ENCODE results near the gene PTPN4.
A peak's percentile ranks its signal among the peaks of the same experiment; 100 is the strongest.
"Not testable (repeated sequence)": the region's sequence is repeated elsewhere in the genome, so short reads cannot be mapped to it uniquely, and the experiment has no call there.

The PTPN4 gene

GRCh38 chr2:119795309-119796303 lies 35.9 kb downstream of the PTPN4 start:
- FAIRE-seq (no peak), DNase-seq (ENCODE audit: extremely low spot score, insufficient read length, low read depth) (no peak)

- DNase-seq (ENCODE audit: extremely low spot score, insufficient read length, low read depth): no peak
- FAIRE-seq: no peak
Measured at GRCh38 chr2:119800376-119800902, 40.7 kb downstream of the PTPN4 start.

DNA sequence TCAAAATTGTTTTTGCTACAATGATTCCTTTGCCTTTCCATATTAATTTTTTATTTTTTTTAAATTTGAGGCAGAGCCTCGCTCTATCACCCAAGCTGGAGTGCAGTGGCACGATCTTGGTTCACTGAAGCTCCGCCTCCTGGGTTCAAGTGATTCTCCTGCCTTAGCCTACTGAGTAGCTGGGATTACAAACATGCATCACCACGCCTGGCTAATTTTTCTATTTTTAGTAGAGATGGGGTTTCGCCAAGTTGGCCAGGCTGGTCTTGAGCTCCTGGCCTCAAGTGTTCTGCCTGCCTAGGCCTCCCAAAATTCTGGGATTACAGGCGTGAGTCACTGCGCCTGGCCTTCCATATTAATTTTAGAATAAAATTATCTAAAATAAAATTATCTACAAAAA lies 41.3 kb downstream of the PTPN4 start:
- FAIRE-seq: no peak
- DNase-seq (ENCODE audit: extremely low spot score, insufficient read length, low read depth): no peak

- not testable (repeated sequence) for FAIRE-seq; DNase-seq (ENCODE audit: extremely low spot score, insufficient read length, low read depth)
Measured at GRCh38 chr2:119801989-119802388, 42.3 kb downstream of the PTPN4 start.

DNA sequence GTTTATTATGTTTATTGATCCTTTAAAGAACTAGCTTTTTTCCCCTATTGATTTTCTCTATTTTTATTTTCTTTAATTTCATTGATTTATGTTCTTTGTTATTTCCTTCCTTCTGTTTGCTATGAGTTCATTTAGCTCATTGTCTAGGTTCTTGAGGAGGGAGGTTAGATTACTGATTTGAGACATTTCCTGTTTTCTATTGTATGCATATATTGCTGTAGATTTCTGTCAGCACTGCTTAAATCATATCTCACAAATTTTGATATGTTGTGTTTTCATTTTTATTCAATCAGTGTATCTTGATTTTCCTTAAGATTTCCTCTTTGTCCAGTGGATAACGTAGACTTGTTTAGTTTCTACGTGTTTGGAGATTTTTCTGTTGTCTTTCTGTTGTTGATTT lies 43.4 kb downstream of the PTPN4 start:
- FAIRE-seq (peak; percentile 5), DNase-seq (ENCODE audit: extremely low spot score, insufficient read length, low read depth) (no peak)

DNA sequence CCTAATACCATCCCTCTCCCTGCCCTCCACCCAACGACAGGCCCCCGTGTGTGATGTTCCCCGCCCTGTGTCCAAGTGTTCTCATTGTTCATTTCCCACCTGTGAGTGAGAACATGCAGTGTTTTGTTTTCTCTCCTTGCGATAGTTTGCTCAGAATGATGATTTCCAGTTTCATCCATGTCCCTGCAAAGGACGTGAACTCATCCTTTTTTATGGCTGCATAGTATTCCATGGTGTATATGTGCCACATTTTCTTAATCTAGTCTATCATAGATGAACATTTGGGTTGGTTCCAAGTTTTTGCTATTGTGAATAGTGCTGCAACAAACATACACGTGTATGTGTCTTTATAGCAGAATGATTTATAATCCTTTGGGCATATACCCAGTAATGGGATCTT lies 44.7 kb downstream of the PTPN4 start:
- FAIRE-seq: not testable (repeated sequence)

DNA sequence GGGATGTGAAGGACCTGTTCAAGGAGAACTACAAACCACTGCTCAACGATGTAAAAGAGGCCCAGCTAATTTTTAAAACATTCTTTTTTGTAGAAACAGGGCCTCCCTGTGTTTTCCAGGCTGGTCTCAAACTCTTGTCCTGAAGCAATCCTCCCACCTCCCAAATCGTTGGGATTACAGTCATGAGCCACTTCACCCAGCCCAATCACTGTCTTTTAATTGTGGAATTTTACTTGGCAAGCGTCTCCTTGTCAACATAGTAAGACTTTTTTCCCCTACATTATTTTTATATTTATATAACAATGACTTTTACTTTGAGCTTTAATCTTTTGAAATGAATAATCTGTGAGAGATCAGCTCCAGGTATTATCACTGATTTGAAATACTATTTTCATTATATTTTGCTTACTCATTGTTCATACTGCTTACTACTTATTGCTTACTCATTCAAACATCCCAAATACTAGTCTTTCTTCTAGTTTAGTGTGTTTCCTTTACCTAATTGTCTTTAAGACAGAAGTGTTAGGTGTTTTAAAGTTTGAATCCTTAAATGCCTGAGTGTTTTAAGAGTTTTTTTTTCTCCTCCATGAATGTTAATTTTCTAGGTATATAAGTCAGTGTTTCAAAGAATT lies 48.9 kb downstream of the PTPN4 start:
- FAIRE-seq: no peak

More for the DNA sequence above, 44.7 kb downstream of the PTPN4 start:
- not testable (repeated sequence) for DNase-seq (ENCODE audit: extremely low spot score, insufficient read length, low read depth)

DNA sequence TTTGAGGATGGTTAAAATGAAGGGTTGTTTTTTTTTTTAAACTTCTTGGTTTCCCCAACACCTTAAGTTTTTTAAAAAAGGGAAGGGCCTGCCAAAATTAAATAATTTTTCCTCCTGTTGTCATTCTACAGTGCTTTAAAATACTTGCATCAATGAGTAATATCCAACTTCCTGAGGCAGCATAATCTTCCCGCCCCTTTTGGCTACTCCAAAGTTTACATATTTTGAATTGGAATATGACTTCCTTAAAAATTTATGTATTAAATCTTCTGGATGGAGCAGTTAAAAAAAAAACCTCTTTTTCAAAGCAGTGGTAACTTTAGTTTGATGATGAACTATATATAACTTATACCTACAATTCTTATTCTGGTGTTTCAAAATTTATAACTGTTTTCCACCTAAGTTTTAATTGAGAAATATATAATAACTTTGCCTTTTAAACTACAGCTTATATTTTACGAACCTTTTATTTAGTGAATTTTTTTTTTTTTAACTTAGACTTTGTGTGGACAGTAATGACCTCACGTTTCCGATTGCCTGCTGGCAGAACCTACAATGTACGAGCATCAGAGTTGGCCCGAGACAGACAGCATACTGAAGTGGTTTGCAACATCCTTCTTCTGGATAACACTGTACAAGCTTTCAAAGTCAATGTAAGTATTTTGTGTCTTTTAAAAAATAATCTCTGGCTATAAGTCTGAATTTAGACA lies 49.8 kb downstream of the PTPN4 start:
- DNase-seq (ENCODE audit: extremely low spot score, insufficient read length, low read depth) (no peak), FAIRE-seq (no peak)

More for the DNA sequence above, 48.9 kb downstream of the PTPN4 start:
- no peak for DNase-seq (ENCODE audit: extremely low spot score, insufficient read length, low read depth)

DNA sequence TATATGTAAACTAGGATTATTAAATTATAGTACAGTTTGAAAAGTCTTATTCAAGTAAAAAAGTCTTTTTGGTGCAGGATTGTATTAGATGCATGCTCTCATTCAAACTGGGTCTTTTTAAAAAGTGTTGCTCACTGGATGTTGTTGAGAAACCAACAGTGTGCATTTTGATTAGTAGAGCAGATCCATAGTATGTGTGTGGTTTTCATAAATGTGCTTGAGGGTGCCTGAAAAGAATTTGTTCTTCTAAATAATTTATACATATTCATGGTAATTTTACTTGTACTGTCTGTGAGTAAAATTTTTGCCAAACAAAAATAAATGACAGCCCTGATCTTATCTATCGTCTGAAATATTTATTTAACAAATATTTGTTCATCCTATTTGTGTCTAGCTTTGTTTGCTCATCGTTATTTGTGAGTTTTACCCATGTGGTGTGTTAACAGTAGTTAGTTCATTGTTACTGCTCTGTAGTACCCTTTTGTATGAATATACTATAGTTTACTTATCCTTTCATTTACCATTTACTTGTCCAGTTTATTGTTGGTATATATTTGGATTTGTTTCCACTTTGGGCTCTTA lies 50.4 kb downstream of the PTPN4 start:
- DNase-seq (ENCODE audit: extremely low spot score, insufficient read length, low read depth) (no peak), FAIRE-seq (no peak)

DNA sequence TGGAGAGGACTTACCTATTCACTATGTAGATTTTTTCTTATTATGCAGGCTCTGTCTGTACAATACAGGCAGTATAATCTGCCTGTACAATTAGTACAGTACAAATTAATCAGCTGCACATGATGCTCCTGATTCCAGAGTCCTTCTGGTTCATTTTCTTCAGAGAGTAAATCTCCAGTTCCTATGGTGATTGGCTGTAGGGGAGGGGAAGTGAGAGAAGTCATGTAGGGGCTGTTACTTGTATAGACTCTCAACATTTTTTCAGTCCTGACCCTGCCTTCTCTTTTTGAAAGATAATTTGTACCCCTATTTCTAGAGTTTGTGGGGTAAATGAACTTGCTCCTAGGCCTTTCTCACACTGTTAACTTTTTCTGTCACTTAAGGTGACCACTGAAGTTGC lies 54.5 kb downstream of the PTPN4 start:
- FAIRE-seq (peak; percentile 36), DNase-seq (ENCODE audit: extremely low spot score, insufficient read length, low read depth) (no peak)

DNA sequence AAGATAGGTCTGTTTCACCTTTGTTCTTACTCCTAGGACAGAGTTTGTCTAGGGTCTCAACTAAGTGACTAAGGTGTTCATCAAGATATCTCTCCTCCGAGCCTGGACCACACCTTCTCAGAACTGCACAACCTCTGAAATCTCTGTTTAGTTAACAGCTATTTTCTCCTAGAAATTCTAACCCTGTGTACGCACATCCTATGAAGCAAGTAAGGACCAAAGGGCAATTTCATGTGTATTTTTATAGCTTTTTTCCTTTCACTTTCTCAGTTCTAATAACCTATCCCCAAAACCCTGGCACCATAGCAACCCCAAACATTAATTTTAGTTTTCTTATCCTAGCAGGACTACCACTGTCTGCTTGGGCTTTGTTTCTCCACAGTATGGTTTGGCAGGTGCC lies 59.1 kb downstream of the PTPN4 start:
- no peak for DNase-seq (ENCODE audit: extremely low spot score, insufficient read length, low read depth)
- FAIRE-seq: no peak

- DNase-seq (ENCODE audit: extremely low spot score, insufficient read length, low read depth): no peak
- no peak for FAIRE-seq
Measured at GRCh38 chr2:119819846-119820245, 60.1 kb downstream of the PTPN4 start.

DNA sequence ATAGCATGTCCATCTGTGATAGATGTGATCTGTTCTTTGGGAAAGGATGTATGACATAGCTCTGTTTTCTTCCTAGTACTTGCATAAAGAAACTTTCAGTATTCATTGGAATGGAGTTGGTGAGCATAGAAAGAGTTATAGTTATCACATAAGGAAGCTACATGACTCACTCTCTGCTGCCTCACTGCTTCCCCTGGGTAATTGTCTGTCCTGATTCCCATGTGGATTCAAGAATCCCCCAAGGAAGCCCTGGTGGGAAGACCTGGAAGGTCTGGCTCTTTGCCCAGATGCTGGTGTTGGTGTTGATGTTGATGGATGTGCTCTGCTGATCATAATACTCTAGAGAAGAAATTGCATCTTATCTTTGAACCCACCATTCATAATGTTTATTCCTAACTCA lies 60.6 kb downstream of the PTPN4 start:
- DNase-seq (ENCODE audit: extremely low spot score, insufficient read length, low read depth) (no peak), FAIRE-seq (no peak)

- FAIRE-seq: no peak
- no peak for DNase-seq (ENCODE audit: extremely low spot score, insufficient read length, low read depth)
Measured at GRCh38 chr2:119821266-119821665, 61.5 kb downstream of the PTPN4 start.

GRCh38 chr2:119823734-119824334 lies 64.1 kb downstream of the PTPN4 start:
- DNase-seq (ENCODE audit: extremely low spot score, insufficient read length, low read depth) (no peak), FAIRE-seq (peak; percentile 78)

DNA sequence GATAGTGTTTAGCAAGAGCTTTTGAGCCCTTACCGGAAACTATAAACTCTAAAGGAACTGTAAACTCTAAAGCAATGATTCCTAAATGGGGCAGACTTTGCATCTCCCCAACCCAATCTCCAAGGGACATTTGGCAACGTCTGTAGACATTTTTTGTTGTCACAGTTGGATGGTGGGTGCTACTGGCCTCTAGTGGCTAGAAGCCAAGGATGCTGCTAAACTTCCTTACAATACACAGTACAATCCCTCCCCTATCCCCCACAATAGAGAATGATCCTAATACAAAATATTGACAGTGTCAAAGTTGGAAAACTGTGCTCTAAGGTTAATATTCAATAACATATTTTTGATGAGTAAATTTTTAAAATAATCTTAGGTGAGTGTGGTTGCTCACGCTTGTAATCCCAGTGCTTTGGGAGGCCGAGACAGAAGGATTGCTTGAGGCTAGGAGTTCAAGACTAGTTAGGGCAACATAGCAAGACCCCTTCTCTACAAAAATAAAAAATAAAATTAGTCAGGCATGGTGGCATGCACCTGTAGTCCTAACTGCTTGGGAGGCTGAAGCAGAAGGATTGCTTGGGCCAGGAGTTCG lies 66.7 kb downstream of the PTPN4 start:
- FAIRE-seq (peak; percentile 78), DNase-seq (ENCODE audit: extremely low spot score, insufficient read length, low read depth) (no peak)

DNA sequence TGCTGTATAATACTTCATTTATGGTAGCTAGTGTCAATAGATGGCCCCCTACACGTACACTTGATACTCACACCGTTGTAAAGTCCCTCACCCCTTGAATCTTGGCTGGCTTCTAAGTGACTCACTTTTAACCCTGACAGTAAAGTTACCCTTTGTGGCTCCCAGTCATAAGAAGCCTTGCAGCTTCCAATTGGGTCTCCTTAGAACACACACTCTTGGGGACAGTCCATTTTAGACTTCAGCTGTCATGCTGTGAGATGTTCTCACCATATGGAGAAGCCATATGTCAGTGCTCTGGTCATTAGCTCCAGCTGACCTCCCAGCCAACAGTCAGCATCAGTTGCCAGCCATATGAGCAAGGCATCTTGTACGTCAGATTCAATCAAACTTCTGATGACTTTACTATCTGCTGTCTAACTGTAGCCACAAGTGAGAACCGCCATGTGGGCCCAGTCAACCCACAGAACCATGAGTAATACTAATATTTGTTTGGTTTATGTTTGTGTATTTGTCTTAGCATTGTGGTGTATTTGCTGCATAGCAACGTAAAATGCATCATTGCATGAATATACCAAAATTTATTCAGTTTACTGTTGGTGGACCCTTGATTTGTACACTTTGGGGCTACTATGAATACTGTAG lies 68.3 kb downstream of the PTPN4 start:
- DNase-seq (ENCODE audit: extremely low spot score, insufficient read length, low read depth) (no peak), FAIRE-seq (no peak)

DNA sequence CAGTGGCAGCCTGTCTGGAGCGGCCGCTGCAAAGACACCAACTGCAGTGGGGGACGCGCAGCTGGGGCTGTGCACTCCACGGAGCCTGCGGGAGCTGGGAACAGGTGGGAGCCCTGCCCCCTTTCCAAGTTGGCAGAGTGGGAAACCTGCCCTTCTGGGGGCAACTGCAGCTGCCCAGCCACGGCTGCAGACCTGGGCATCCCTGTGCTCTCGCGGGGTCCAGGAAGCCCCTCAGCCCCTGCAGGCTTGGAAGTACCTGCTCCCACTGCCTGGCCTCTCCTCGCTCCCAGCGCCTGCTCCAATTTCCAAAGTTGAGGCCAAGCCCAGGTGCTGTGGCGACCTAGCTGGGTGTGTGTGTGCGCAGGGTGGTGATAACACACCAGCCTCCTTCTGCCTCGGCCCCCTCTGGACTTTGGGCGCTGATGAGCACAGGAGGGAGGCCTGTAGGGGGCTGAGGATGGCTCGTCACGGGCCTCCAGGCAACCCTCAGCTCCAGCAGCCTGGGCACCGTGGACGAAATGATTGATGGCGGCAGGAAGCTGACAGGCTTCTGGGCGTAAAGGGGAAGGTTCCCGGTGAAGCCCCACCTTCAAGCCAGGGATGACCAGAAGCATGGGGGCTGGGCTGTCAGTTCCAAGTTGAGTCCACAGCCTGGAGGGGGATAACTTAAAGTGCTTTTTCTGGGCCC lies 76.9 kb downstream of the PTPN4 start:
- FAIRE-seq (no peak), DNase-seq (ENCODE audit: extremely low spot score, insufficient read length, low read depth) (no peak)

All from GM18507 (cell line).